ENCODE measurements around the gene GAREM1. TPM values are rescaled to one million over a fixed set of nuclear protein-coding genes. Genes with fewer than 3 reads are reported as not detected.

GAREM1 gene
- polyA plus RNA-seq, 1 of the 3 experiments (the other 2 are of a cell fraction), result 2.8 TPM

DNA sequence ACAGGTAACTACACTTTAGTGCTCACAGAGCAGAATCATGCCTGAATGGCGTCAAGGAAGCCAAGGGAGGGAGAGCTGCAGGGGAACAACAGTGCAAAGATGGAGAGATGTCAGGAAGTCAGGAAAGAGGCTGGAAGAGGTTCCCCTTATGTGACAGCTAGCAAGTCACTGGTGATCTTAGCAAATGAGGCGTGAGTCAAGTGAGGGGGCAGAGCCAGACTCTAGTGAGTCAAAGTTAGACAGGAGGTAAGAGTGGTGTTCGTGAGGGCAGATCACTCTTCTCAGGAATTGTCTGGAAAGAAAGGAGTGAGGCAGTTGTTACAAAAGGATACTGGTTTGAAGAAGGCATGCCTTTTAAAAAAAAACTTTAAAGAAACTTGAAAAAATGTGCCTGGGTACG, 193.8 kb downstream of the GAREM1 start:
- ChIA-PET POLR2A (no interaction called here), CTCF (interaction anchor here (1.0 to 10.7 kb wide), 6 partner anchors 13 to 273 kb away, joined by 3 to 99 read pairs (median 4); partner anchors contain the start of gene GAREM1)
- Histone ChIP-seq H3K9me3 (no peaks in the 10 kb centered on the region), H3K9me2 (no peaks in the 10 kb centered on the region), H3K4me2 (no peak overlapping the region), H2AFZ (ENCODE audit: low read depth) (no peak overlapping the region), H3F3A (replicated peaks; ENCODE audit: insufficient read depth) (no peaks in the 10 kb centered on the region), H3K9ac (no peak overlapping the region), H3K27me3 (ENCODE audit: insufficient read depth) (no peaks in the 10 kb centered on the region), H3K4me1 (ENCODE audit: control insufficient read depth in 1 of 2, insufficient read depth in 2 of 2, low read depth in 1 of 2, low read length in 1 of 2) (peaks cover 0 to 4% of the 10 kb centered on the region in 2 experiments; a peak in 1 of 4 replicates), H3K36me3 (replicated peaks in 1 of 2; ENCODE audit: control insufficient read depth in 1 of 2, insufficient read depth in 2 of 2, low read length in 1 of 2) (no peaks in the 10 kb centered on the region), H3K27ac (ENCODE audit: low read depth in 2 of 2, low read length in 1 of 2) (no peak overlapping the region), H4K20me1 (ENCODE audit: insufficient read depth) (no peaks in the 10 kb centered on the region), H3K4me3 (ENCODE audit: low read depth in 2 of 2, low read length in 1 of 2) (no peak overlapping the region), H3K79me2 (ENCODE audit: insufficient read depth) (no peaks in the 10 kb centered on the region)
- no peak for TF ChIP-seq GATA2 (CRISPR knock-in tag; IDR thresholded peaks at IDR 0.05)
- TF ChIP-seq ELF1 (IDR thresholded peaks at IDR 0.05), result no peak
- no peak for TF ChIP-seq EZH2phosphoT487 (IDR thresholded peaks at IDR 0.05; ENCODE audit: borderline replicate concordance, low read depth)
- TF ChIP-seq NRF1 (IDR thresholded peaks at IDR 0.05; ENCODE audit: low read depth, low read length), result no peak
- TF ChIP-seq EP300 (IDR thresholded peaks at IDR 0.05; ENCODE audit: borderline replicate concordance in 1 of 2, low read depth in 1 of 2, low read length in 1 of 2), result no peak
- TF ChIP-seq NFIC (IDR thresholded peaks at IDR 0.05; ENCODE audit: borderline replicate concordance), result no peak
- no peak for TF ChIP-seq MEF2A (IDR thresholded peaks at IDR 0.05; ENCODE audit: borderline replicate concordance, low read depth)
- TF ChIP-seq TCF12 (IDR thresholded peaks at IDR 0.05), result no peak
- no peak for TF ChIP-seq MXI1 (IDR thresholded peaks at IDR 0.05; ENCODE audit: low read depth, low read length)
- no peak for TF ChIP-seq FOXM1 (IDR thresholded peaks at IDR 0.05; ENCODE audit: low read depth)
- TF ChIP-seq TAF1 (IDR thresholded peaks at IDR 0.05; ENCODE audit: borderline replicate concordance, low read depth, low read length), result no peak
- no peak for TF ChIP-seq CHD2 (IDR thresholded peaks at IDR 0.05; ENCODE audit: low read length, partially characterized antibody)
- TF ChIP-seq, protein P1, sequence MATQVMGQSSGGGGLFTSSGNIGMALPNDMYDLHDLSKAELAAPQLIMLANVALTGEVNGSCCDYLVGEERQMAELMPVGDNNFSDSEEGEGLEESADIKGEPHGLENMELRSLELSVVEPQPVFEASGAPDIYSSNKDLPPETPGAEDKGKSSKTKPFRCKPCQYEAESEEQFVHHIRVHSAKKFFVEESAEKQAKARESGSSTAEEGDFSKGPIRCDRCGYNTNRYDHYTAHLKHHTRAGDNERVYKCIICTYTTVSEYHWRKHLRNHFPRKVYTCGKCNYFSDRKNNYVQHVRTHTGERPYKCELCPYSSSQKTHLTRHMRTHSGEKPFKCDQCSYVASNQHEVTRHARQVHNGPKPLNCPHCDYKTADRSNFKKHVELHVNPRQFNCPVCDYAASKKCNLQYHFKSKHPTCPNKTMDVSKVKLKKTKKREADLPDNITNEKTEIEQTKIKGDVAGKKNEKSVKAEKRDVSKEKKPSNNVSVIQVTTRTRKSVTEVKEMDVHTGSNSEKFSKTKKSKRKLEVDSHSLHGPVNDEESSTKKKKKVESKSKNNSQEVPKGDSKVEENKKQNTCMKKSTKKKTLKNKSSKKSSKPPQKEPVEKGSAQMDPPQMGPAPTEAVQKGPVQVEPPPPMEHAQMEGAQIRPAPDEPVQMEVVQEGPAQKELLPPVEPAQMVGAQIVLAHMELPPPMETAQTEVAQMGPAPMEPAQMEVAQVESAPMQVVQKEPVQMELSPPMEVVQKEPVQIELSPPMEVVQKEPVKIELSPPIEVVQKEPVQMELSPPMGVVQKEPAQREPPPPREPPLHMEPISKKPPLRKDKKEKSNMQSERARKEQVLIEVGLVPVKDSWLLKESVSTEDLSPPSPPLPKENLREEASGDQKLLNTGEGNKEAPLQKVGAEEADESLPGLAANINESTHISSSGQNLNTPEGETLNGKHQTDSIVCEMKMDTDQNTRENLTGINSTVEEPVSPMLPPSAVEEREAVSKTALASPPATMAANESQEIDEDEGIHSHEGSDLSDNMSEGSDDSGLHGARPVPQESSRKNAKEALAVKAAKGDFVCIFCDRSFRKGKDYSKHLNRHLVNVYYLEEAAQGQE (IDR thresholded peaks at IDR 0.05; ENCODE audit: low read depth, low read length), result no peak
- no peak for TF ChIP-seq GABPA (IDR thresholded peaks at IDR 0.05; ENCODE audit: low read depth)
- no peak for TF ChIP-seq RFX5 (IDR thresholded peaks at IDR 0.05; ENCODE audit: low read length)
- TF ChIP-seq, protein P2, sequence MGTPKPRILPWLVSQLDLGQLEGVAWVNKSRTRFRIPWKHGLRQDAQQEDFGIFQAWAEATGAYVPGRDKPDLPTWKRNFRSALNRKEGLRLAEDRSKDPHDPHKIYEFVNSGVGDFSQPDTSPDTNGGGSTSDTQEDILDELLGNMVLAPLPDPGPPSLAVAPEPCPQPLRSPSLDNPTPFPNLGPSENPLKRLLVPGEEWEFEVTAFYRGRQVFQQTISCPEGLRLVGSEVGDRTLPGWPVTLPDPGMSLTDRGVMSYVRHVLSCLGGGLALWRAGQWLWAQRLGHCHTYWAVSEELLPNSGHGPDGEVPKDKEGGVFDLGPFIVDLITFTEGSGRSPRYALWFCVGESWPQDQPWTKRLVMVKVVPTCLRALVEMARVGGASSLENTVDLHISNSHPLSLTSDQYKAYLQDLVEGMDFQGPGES (IDR thresholded peaks at IDR 0.05; ENCODE audit: low read depth, low read length), result no peak
- no peak for TF ChIP-seq SMC3 (IDR thresholded peaks at IDR 0.05; ENCODE audit: low read depth, low read length)
- TF ChIP-seq POLR2AphosphoS5 (IDR thresholded peaks at IDR 0.05; ENCODE audit: low read depth, low read length), result no peak
- TF ChIP-seq, protein P3, sequence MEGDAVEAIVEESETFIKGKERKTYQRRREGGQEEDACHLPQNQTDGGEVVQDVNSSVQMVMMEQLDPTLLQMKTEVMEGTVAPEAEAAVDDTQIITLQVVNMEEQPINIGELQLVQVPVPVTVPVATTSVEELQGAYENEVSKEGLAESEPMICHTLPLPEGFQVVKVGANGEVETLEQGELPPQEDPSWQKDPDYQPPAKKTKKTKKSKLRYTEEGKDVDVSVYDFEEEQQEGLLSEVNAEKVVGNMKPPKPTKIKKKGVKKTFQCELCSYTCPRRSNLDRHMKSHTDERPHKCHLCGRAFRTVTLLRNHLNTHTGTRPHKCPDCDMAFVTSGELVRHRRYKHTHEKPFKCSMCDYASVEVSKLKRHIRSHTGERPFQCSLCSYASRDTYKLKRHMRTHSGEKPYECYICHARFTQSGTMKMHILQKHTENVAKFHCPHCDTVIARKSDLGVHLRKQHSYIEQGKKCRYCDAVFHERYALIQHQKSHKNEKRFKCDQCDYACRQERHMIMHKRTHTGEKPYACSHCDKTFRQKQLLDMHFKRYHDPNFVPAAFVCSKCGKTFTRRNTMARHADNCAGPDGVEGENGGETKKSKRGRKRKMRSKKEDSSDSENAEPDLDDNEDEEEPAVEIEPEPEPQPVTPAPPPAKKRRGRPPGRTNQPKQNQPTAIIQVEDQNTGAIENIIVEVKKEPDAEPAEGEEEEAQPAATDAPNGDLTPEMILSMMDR (IDR thresholded peaks at IDR 0.05), result no peak
- TF ChIP-seq RXRA (IDR thresholded peaks at IDR 0.05; ENCODE audit: borderline replicate concordance, low read depth), result no peak
- DNase-seq, result no peak
- WGBS (ENCODE audit: low lambda C conversion rate), result 86% methylated on average over 4 of the region's 4 CpGs
